Loucy (cell line): ENCODE measurements around the gene PGLYRP3.

Experiments used
- H2AFZ ChIP-seq: fragments of 200-600 bp; sonication (generic); 2 replicates; pipeline ENCODE4 v1.6.0; 2016; ENCODE audit warnings: antibody characterized with exemption, mild to moderate bottlenecking, low read length, moderate library complexity
- H3F3A ChIP-seq: fragments of 200-600 bp; 2 replicates; pipeline ENCODE4 v1.6.0; 2016; ENCODE audit warnings: antibody characterized with exemption, low read depth, mild to moderate bottlenecking
- H3K27me3 ChIP-seq: fragments of 200-600 bp; sonication (generic); 2 replicates; pipeline ENCODE4 v1.6.1; 2014; ENCODE audit warnings: low read length, mild to moderate bottlenecking; ENCODE audit not compliant: insufficient read depth, poor library complexity, severe bottlenecking
- H3K36me3 ChIP-seq: fragments of 200-600 bp; sonication (generic); 2 replicates; pipeline ENCODE4 v1.6.1; 2016; ENCODE audit warnings: low read length; ENCODE audit not compliant: insufficient read depth
- H3K4me1 ChIP-seq: fragments of 200-600 bp; sonication (generic); 2 replicates; pipeline ENCODE4 v1.5.1; 2014; ENCODE audit warnings: low read length, mild to moderate bottlenecking; ENCODE audit not compliant: insufficient read depth, poor library complexity, severe bottlenecking
- H3K4me2 ChIP-seq: fragments of 200-600 bp; sonication (generic); 2 replicates; pipeline ENCODE4 v1.6.0; 2014; ENCODE audit warnings: antibody characterized with exemption, low read length, low read depth, mild to moderate bottlenecking; ENCODE audit not compliant: poor library complexity, severe bottlenecking
- H3K4me3 ChIP-seq: fragments of 200-600 bp; sonication (generic); 2 replicates; pipeline ENCODE4 v1.5.1; 2014; ENCODE audit warnings: low read length, mild to moderate bottlenecking, mixed read lengths; ENCODE audit not compliant: poor library complexity, severe bottlenecking
- H3K79me2 ChIP-seq: fragments of 200-600 bp; sonication (generic); 2 replicates; pipeline ENCODE4 v1.6.1; 2014; ENCODE audit warnings: low read length; ENCODE audit not compliant: insufficient read depth
- H3K9ac ChIP-seq: fragments of 200-600 bp; sonication (generic); 2 replicates; pipeline ENCODE4 v1.6.0; 2014; ENCODE audit warnings: mild to moderate bottlenecking, low read depth, low read length, moderate library complexity; ENCODE audit not compliant: poor library complexity, severe bottlenecking
- H3K9me2 ChIP-seq: fragments of 200-600 bp; sonication (generic); replicated peaks from 2 replicates; pipeline ENCODE4 v1.6.1; 2016; ENCODE audit warnings: low read depth, low read length, mixed read lengths
- H3K9me3 ChIP-seq: fragments of 200-600 bp; sonication (generic); 2 replicates; pipeline ENCODE4 v1.6.1; 2014; ENCODE audit warnings: mild to moderate bottlenecking, antibody characterized with exemption, low read length, low read depth; ENCODE audit not compliant: insufficient read depth
- H4K20me1 ChIP-seq: fragments of 200-600 bp; sonication (generic); 2 replicates; pipeline ENCODE4 v1.6.0; 2014; ENCODE audit warnings: antibody characterized with exemption, low read length, mild to moderate bottlenecking; ENCODE audit not compliant: insufficient read depth, poor library complexity, severe bottlenecking
- CTCF ChIP-seq: fragments of 200-600 bp; sonication (generic); conservative IDR thresholded peaks from 2 replicates; pipeline ENCODE4 v1.5.1; 2014; ENCODE audit warnings: mild to moderate bottlenecking, antibody characterized with exemption, low read length
- EZH2phosphoT487 ChIP-seq: fragments of 200-600 bp; IDR thresholded peaks from 2 replicates; pipeline ENCODE4 v1.6.1; 2018; ENCODE audit warnings: antibody characterized with exemption, mild to moderate bottlenecking, moderate library complexity, borderline replicate concordance

The PGLYRP3 gene

GRCh38 chr1:153288634-153289275 lies 24.0 kb downstream of the PGLYRP3 start:
- H3K9ac ChIP-seq, result no peak overlapping the region
- H2AFZ ChIP-seq, result no peak overlapping the region
- no peaks in the 10 kb centered on the region for H3F3A ChIP-seq
- peaks cover 34% of the 10 kb centered on the region for H3K4me1 ChIP-seq
- no peaks in the 10 kb centered on the region for H3K27me3 ChIP-seq
- H4K20me1 ChIP-seq, result no peaks in the 10 kb centered on the region
- no peak overlapping the region for H3K4me3 ChIP-seq
- TF ChIP-seq EZH2phosphoT487 (no peak), CTCF (peak; percentile 70)
- no peaks in the 10 kb centered on the region for H3K9me2 ChIP-seq
- H3K79me2 ChIP-seq, result no peaks in the 10 kb centered on the region
- no peak overlapping the region for H3K4me2 ChIP-seq
- no peaks in the 10 kb centered on the region for H3K36me3 ChIP-seq
- H3K9me3 ChIP-seq, result no peaks in the 10 kb centered on the region

GRCh38 chr1:153277852-153278251 lies 34.9 kb downstream of the PGLYRP3 start:
- Histone ChIP-seq H4K20me1 (no peaks in the 10 kb centered on the region), H3K79me2 (no peaks in the 10 kb centered on the region), H3K9me2 (no peaks in the 10 kb centered on the region), H3K4me3 (no peak overlapping the region), H3K36me3 (no peaks in the 10 kb centered on the region), H3K4me2 (no peak overlapping the region), H3K27me3 (no peaks in the 10 kb centered on the region), H3K9ac (no peak overlapping the region), H2AFZ (no peak overlapping the region), H3K4me1 (no peaks in the 10 kb centered on the region), H3F3A (no peaks in the 10 kb centered on the region), H3K9me3 (no peaks in the 10 kb centered on the region)
- TF ChIP-seq CTCF (peak; percentile 94), EZH2phosphoT487 (no peak)

- Histone ChIP-seq H3K9ac (no peak overlapping the region), H3K4me2 (no peak overlapping the region), H3K27me3 (no peaks in the 10 kb centered on the region), H3K79me2 (no peaks in the 10 kb centered on the region), H3K4me1 (no peaks in the 10 kb centered on the region), H3F3A (no peaks in the 10 kb centered on the region), H3K4me3 (no peak overlapping the region), H4K20me1 (no peaks in the 10 kb centered on the region), H3K9me3 (no peaks in the 10 kb centered on the region), H3K36me3 (no peaks in the 10 kb centered on the region), H2AFZ (no peak overlapping the region), H3K9me2 (no peaks in the 10 kb centered on the region)
- TF ChIP-seq CTCF (no peak), EZH2phosphoT487 (no peak)
Observed at GRCh38 chr1:153272186-153272585, 40.6 kb downstream of the PGLYRP3 start.
